GM18502 (cell line): ENCODE data around the gene SPSB4.

Source experiments
- ATAC-seq: cut with Tn5 transposase; IDR thresholded peaks from one replicate; pipeline ENCODE4 v1.9.1; 2021; ENCODE audit warnings: mild to moderate bottlenecking; ENCODE audit not compliant: unreplicated experiment, poor library complexity

SPSB4 gene

GRCh38 chr3:141072950-141073349 lies 21.8 kb downstream of the SPSB4 start:
- ATAC-seq: no peak

GRCh38 chr3:141073580-141073979 lies 22.4 kb downstream of the SPSB4 start:
- ATAC-seq: no peak

- no peak for ATAC-seq
Measured at GRCh38 chr3:141074529-141074928, 23.4 kb downstream of the SPSB4 start.

- ATAC-seq: no peak
Measured at GRCh38 chr3:141076036-141076773, 25.1 kb downstream of the SPSB4 start.

- no peak for ATAC-seq
Measured at GRCh38 chr3:141076797-141077571, 25.8 kb downstream of the SPSB4 start.

GRCh38 chr3:141077631-141078030 lies 26.5 kb downstream of the SPSB4 start:
- ATAC-seq: no peak

GRCh38 chr3:141078200-141078599 lies 27.1 kb downstream of the SPSB4 start:
- no peak for ATAC-seq

- ATAC-seq: no peak
Measured at GRCh38 chr3:141080431-141080830, 29.3 kb downstream of the SPSB4 start.

GRCh38 chr3:141081141-141081795 lies 30.1 kb downstream of the SPSB4 start:
- no peak for ATAC-seq

- ATAC-seq: no peak
Measured at GRCh38 chr3:141082064-141082463, 30.9 kb downstream of the SPSB4 start.

GRCh38 chr3:141083226-141083625 lies 32.1 kb downstream of the SPSB4 start:
- no peak for ATAC-seq

GRCh38 chr3:141083836-141084649 lies 32.9 kb downstream of the SPSB4 start:
- no peak for ATAC-seq

- no peak for ATAC-seq
Measured at GRCh38 chr3:141085343-141086070, 34.4 kb downstream of the SPSB4 start.

GRCh38 chr3:141086188-141086587 lies 35.0 kb downstream of the SPSB4 start:
- ATAC-seq: no peak

- ATAC-seq: no peak
Measured at GRCh38 chr3:141087076-141087777, 36.1 kb downstream of the SPSB4 start.

GRCh38 chr3:141087778-141088130 lies 36.6 kb downstream of the SPSB4 start:
- no peak for ATAC-seq

GRCh38 chr3:141089339-141090152 lies 38.4 kb downstream of the SPSB4 start:
- ATAC-seq: no peak

- no peak for ATAC-seq
Measured at GRCh38 chr3:141091426-141091825, 40.3 kb downstream of the SPSB4 start.
